Activated naive CD4-positive, alpha-beta T cell treated with anti-CD3 and anti-CD28 coated beads, Interleukin-2, amount 10 ng/mL, durations not matched to agents 7 days and 5 days (primary cell): ENCODE data around the gene TRABD.
"Not testable (repeated sequence)": the region's sequence is repeated elsewhere in the genome, so short reads cannot be mapped to it uniquely, and the experiment has no call there.

ENCODE experiments used
- CTCF ChIA-PET: fragments of 350-600 bp; sonication (Branson Sonifier 250); formaldehyde crosslinking; loops from one replicate; lab custom pipeline; 2021; ENCODE audit warnings: antibody characterized with exemption; lab: Charles Lee
- DNase-seq: peaks from one replicate; pipeline ENCODE4 v3.0.0-alpha.2; 2020
- H3K27ac Mint-ChIP-seq: one replicate; pipeline ENCODE4 v1.8.0; 2021; ENCODE audit warnings: mild to moderate bottlenecking, moderate library complexity, mixed read lengths
- H3K27me3 Mint-ChIP-seq: one replicate; pipeline ENCODE4 v1.8.0; 2021; ENCODE audit warnings: mild to moderate bottlenecking, mixed read lengths
- H3K36me3 Mint-ChIP-seq: one replicate; pipeline ENCODE4 v1.8.0; 2021; ENCODE audit warnings: mixed read lengths
- H3K4me1 Mint-ChIP-seq: one replicate; pipeline ENCODE4 v1.8.0; 2021; ENCODE audit warnings: mixed read lengths
- H3K4me3 Mint-ChIP-seq: one replicate; pipeline ENCODE4 v1.8.0; 2021; ENCODE audit warnings: mild to moderate bottlenecking, moderate library complexity, mixed read lengths
- H3K9me3 Mint-ChIP-seq: one replicate; pipeline ENCODE4 v1.8.0; 2021; ENCODE audit warnings: mixed read lengths

TRABD gene

GRCh38 chr22:50197000-50197800 is 11.5 kb downstream of the TRABD start:
- no peak for DNase-seq
- Mint-ChIP-seq H3K4me1 (peaks cover 20% of the 10 kb centered on the region), H3K27me3 (no peaks in the 10 kb centered on the region), H3K9me3 (no peaks in the 10 kb centered on the region), H3K4me3 (no peak overlapping the region), H3K36me3 (peaks cover 17% of the 10 kb centered on the region), H3K27ac (peak overlapping the region; percentile 28)
- CTCF ChIA-PET = interaction anchor here (0.8 kb wide), 1 partner anchor 10 kb away, joined by 3 read pairs; no protein-coding TSS in a partner anchor

DNA sequence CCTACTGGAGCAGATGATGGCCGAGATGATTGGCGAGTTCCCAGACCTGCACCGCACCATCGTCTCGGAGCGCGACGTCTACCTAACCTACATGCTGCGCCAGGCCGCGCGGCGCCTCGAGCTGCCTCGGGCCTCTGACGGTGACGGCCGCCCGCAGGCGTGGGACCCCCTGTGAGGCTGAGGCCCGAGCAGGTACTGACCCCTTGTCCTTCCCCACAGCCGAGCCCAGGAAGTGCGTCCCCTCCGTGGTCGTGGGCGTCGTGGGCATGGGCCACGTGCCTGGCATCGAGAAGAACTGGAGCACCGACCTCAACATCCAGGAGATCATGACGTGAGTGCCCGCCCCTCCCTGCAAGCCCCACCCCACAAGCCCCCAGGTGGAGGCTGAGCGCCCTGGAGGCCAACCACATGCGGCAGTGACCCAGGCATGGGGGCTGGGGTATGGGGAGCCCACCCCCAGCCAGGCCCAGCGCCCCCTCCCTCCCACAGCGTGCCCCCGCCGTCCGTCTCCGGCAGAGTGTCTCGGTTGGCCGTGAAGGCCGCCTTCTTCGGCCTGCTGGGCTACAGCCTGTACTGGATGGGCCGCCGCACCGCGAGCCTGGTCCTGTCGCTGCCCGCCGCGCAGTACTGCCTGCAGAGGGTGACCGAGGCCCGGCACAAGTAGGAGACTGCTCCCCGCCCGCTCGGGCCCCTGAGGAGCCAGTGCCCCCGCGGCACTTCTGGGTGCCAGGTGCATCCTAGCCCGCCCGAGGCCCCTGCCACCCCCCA is 12.3 kb downstream of the TRABD start:
- Mint-ChIP-seq H3K27me3 (no peaks in the 10 kb centered on the region), H3K9me3 (no peaks in the 10 kb centered on the region), H3K4me1 (peaks cover 17% of the 10 kb centered on the region), H3K4me3 (no peak overlapping the region), H3K27ac (no peak overlapping the region), H3K36me3 (peaks cover 13% of the 10 kb centered on the region)
- CTCF ChIA-PET = no interaction called here
- no peak for DNase-seq

DNA sequence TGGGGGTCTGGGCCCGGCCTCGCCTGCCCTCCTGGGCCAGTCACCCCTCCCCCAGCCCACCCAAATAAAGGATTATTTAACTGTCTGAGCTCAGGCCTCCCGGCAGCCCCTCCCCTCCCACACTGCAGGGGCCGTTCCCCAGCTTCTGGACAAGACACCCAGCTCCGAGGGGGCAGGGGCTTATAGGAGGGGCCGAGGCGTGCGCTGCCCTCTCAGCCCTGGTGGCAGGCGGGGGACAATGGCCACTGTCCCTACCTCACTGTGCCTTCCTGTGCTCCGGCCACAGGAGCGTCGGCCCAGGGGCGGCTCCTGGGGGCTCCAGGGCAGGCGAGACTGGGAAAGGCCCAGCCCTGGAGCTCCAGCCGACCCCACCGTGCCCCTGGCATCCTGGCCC is 12.9 kb downstream of the TRABD start:
- H3K4me3 Mint-ChIP-seq = no peak overlapping the region
- H3K27me3 Mint-ChIP-seq = no peaks in the 10 kb centered on the region
- no peaks in the 10 kb centered on the region for H3K9me3 Mint-ChIP-seq
- peaks cover 20% of the 10 kb centered on the region for H3K4me1 Mint-ChIP-seq
- H3K36me3 Mint-ChIP-seq = peaks cover 17% of the 10 kb centered on the region
- DNase-seq = no peak
- CTCF ChIA-PET = no interaction called here
- peak overlapping the region; percentile 19 for H3K27ac Mint-ChIP-seq

GRCh38 chr22:50199251-50199721 is 13.6 kb downstream of the TRABD start:
- peaks cover 23% of the 10 kb centered on the region for H3K4me1 Mint-ChIP-seq
- DNase-seq = no peak
- H3K27me3 Mint-ChIP-seq = no peaks in the 10 kb centered on the region
- peak overlapping the region; percentile 66 for H3K4me3 Mint-ChIP-seq
- no peaks in the 10 kb centered on the region for H3K9me3 Mint-ChIP-seq
- CTCF ChIA-PET = no interaction called here
- H3K27ac Mint-ChIP-seq = peak overlapping the region; percentile 75
- H3K36me3 Mint-ChIP-seq = peaks cover 21% of the 10 kb centered on the region

DNA sequence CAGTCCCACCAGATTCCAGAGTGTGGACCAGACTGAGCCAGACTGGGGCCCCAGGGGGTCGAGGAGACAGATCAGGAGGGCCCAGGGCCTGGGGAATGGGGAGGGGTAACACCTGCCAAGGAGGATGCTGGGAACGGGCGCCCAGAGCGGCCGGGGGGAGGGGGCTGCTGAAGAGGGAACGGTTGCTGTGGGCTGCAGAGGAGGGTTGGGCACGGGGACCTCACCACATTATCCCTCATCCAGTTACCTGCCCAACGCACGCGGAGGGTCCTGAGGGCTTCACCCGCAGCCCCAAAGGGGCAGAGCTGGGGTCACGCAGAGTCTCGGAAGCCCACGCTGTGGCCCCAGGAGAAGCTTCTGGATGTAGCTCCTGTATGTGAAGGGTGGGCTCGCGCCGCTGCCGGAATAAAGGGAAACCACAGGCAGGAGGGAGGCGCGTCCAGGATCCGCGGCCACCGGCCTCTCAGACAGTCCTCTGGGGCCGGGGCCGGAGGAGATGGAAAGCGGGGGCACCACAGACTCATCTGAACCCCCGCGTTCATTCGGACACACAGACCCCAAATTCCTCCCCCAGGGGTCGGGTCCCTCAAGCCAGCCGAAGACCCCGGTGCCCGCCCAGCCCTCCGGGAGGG is 14.2 kb downstream of the TRABD start:
- DNase-seq = no peak
- Mint-ChIP-seq H3K27ac (peak overlapping the region; percentile 75), H3K4me3 (peak overlapping the region; percentile 66), H3K36me3 (peaks cover 26% of the 10 kb centered on the region), H3K4me1 (peaks cover 27% of the 10 kb centered on the region), H3K27me3 (no peaks in the 10 kb centered on the region), H3K9me3 (no peaks in the 10 kb centered on the region)
- CTCF ChIA-PET = no interaction called here

DNA sequence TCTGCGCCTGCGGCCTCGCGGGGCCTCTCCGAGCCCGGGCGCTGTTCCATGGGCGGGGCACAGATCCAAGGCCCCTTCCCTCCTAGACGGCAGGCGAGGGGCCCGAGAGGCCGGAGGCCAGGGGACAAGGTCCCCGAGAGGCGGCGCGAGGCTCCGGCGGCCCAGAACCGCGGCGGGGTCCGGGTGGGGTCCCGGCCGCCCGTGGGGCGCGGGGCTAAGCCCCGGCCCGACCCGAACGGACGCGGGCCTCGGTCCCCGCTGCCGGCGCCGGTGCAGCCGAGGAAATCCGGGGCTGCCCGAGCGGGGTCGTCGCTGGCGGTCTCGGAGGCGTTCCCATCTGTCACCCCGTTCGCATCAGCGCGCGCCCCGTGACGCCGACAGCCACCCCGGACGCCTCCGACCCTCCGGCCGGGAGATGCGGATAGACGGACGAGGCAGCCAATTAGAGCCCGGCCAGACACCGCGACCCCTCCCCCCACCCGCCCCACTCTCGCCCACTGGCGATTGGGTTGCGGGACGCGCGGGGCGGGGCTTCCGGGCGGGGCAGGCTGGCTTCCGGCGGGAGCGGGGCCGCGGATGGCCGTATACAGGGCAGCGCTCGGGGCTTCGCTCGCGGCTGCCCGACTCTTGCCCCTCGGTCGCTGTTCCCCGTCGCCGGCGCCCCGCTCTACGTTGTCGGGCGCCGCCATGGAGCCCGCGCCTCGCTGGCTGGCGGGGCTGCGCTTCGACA is 14.9 kb downstream of the TRABD start, which contains the start of gene SELENOO:
SELENOO (plus strand) TSS at position 551 of the 730 bp plus-strand sequence; CDS start at position 577, 26 bp downstream.
- Mint-ChIP-seq H3K36me3 (peaks cover 29% of the 10 kb centered on the region), H3K4me1 (peaks cover 30% of the 10 kb centered on the region), H3K27ac (peak within 1 kb of the TSS; percentile 75), H3K4me3 (peak within 1 kb of the TSS; percentile 87), H3K27me3 (no peaks in the 10 kb centered on the region), H3K9me3 (no peaks in the 10 kb centered on the region)
- CTCF ChIA-PET = no interaction called here
- DNase-seq = peak; percentile 94

DNA sequence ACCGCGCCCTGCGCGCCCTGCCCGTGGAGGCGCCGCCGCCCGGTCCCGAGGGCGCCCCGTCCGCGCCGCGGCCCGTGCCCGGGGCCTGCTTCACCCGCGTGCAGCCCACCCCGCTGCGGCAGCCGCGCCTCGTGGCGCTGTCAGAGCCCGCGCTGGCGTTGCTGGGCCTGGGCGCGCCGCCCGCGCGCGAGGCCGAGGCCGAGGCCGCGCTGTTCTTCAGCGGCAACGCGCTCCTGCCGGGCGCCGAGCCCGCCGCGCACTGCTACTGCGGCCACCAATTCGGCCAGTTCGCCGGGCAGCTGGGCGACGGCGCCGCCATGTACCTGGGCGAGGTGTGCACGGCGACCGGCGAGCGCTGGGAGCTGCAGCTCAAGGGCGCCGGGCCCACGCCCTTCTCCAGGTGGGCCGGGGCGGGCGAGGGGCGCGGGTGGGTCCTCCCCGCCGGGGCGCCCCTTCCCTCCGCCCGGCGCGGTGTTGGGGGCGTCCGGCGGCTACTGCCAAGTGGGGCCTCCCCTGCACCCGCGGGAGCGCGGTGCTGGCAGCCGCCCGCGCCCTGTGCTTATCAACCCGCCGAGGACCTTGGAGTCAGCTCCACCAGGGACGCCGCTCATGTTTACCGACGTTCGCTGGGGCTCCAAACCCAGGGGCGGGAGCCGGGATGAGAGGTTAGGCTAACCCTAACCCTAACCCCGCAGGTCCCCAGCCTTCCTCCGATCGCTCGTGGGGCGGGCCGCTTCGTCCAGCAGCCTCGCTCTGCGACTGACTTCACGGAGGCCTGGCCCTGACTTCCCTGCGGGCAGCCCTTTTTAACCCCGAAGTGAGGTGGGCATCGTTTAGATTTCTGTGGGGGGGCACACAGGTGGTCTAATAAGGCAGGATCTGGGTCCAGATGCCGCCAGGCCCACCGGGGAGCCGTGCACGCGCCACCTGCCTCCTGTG is 15.7 kb downstream of the TRABD start:
- Mint-ChIP-seq H3K9me3 (no peaks in the 10 kb centered on the region), H3K4me3 (peak overlapping the region; percentile 87), H3K27me3 (no peaks in the 10 kb centered on the region), H3K4me1 (peaks cover 30% of the 10 kb centered on the region), H3K27ac (peak overlapping the region; percentile 75), H3K36me3 (peaks cover 32% of the 10 kb centered on the region)
- CTCF ChIA-PET = interaction anchor here (1.3 kb wide), 1 partner anchor 10 kb away, joined by 5 read pairs; no protein-coding TSS in a partner anchor
- peak; percentile 42 for DNase-seq

DNA sequence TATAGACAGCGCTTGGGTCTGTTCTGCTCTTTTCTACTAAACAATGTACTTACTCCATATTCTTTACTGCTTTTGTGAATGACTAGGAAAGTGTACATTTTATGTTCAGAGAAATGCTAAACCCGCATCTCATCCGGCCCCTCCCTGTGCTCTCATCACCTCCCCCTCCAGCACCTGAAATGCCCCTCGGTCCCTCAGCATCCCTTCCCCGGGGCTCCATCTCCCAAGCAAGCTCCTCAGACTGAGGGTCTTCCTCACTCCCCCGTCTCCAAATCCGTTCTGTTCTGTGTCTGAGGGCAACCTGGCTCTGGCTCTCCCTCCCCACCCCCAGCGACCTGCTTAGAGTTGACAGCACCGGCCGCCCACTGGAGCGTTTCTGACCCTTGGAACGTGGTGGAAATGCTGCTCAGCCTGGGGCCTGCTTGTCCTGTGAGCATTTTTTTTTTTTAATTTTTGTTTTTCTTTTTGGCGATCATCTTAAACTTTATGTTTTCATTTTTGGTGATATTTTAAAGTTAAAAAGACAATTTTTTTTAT is 16.5 kb downstream of the TRABD start:
- H3K4me3 Mint-ChIP-seq = peak overlapping the region; percentile 87
- no peak for DNase-seq
- CTCF ChIA-PET = interaction anchor here (1.3 kb wide), 1 partner anchor 9 kb away, joined by 5 read pairs; no protein-coding TSS in a partner anchor
- H3K27me3 Mint-ChIP-seq = no peaks in the 10 kb centered on the region
- peak overlapping the region; percentile 75 for H3K27ac Mint-ChIP-seq
- H3K4me1 Mint-ChIP-seq = peaks cover 30% of the 10 kb centered on the region
- no peaks in the 10 kb centered on the region for H3K9me3 Mint-ChIP-seq
- peaks cover 33% of the 10 kb centered on the region for H3K36me3 Mint-ChIP-seq

DNA sequence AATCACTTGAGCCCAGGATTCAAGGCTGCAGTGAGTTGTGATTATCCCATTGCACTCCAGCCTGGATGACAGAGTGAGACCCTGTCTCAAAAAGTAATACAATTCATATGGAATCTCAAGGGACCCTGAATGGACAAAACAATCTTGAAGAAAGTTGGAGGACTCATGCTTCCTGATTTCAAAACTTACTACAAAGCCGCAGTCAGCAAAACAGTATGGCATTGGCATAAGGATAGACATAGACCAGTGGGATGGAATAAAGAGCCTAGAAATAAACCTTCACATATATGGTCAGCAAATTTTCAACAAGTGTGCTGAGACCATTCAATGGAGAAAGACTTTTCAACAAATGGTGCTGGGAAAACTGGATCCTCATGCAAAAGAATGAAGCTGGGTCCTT is 17.6 kb downstream of the TRABD start:
- Mint-ChIP-seq H3K9me3 (no peaks in the 10 kb centered on the region), H3K4me3 (no peak overlapping the region), H3K36me3 (peaks cover 35% of the 10 kb centered on the region), H3K27me3 (no peaks in the 10 kb centered on the region), H3K4me1 (peaks cover 30% of the 10 kb centered on the region), H3K27ac (no peak overlapping the region)
- no peak for DNase-seq
- CTCF ChIA-PET = interaction anchor here (1.0 kb wide), 1 partner anchor 55 kb away, joined by 4 read pairs; no protein-coding TSS in a partner anchor

- no peak for DNase-seq
- Mint-ChIP-seq H3K4me1 (peaks cover 27% of the 10 kb centered on the region), H3K4me3 (no peak overlapping the region), H3K9me3 (no peaks in the 10 kb centered on the region), H3K36me3 (peaks cover 35% of the 10 kb centered on the region), H3K27ac (no peak overlapping the region), H3K27me3 (no peaks in the 10 kb centered on the region)
- CTCF ChIA-PET = no interaction called here
Measured at GRCh38 chr22:50204571-50204970, 18.9 kb downstream of the TRABD start.

DNA sequence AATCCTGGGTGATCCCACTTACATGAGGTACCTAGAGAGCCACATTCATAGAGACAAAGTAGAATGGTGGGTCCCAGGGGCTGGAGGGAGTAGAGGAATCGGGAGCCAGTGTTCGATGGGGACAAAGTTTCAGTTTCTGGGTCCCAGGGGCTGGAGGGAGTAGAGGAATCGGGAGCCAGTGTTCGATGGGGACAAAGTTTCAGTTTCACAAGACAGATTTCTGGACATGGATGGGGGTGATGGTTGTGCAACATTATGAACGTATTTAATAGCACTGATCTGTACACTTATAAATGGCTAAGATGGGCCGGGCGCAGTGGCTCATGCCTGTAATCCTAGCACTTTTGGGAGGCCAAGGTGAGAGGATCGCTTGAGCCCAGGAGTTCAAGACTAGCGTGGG is 19.3 kb downstream of the TRABD start:
- Mint-ChIP-seq H3K4me1 (peaks cover 29% of the 10 kb centered on the region), H3K36me3 (peaks cover 36% of the 10 kb centered on the region)
- CTCF ChIA-PET = interaction anchor here (0.6 kb wide), 1 partner anchor 253 kb away, joined by 4 read pairs; no protein-coding TSS in a partner anchor
- not testable (repeated sequence) for DNase-seq, H3K9me3 Mint-ChIP-seq, H3K27ac Mint-ChIP-seq, H3K4me3 Mint-ChIP-seq, H3K27me3 Mint-ChIP-seq

DNA sequence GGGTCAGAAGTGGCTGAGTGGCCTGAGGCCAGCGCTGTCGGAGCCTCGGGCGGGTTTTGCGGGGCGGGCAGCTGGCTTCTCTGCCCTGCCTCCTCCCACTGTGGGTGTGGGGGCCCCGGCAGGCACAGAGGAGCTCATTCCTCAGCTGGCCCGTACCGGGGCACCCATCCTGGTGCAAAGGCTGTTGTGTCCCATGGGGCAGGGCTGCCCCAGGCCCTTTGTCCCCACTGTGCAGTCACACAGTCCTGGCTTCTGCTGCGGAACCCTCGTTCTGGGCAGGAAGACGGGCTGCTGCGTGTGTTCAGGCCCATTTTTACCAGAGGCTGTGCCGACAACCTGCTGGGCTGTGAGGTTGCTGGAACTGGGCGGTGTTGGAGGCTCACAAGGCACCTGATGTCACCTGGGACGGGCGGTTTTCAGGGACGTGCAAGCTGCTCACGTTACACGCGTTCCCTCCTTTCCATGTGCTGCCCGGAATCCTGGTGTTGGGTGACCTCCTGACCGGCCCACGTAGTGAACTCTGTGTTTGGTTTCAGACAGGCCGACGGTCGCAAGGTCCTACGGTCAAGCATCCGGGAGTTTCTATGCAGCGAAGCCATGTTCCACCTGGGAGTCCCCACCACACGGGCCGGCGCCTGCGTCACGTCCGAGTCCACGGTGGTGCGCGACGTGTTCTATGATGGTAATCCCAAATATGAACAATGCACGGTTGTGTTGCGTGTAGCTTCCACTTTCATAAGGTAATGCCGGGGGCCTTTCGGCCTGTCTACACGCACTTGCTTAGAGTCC is 20.3 kb downstream of the TRABD start:
- Mint-ChIP-seq H3K27ac (no peak overlapping the region), H3K9me3 (no peaks in the 10 kb centered on the region), H3K4me3 (no peak overlapping the region), H3K36me3 (peaks cover 37% of the 10 kb centered on the region), H3K27me3 (no peaks in the 10 kb centered on the region), H3K4me1 (peaks cover 29% of the 10 kb centered on the region)
- DNase-seq = no peak
- CTCF ChIA-PET = interaction anchor here (0.6 to 0.9 kb wide), 2 partner anchors 55 to 252 kb away, joined by 3 to 4 read pairs; partner anchors contain the start of gene MAPK12
